Natural killer cell (primary cell): Measurements from ENCODE around the gene PCBP3. TPM values are rescaled to one million over a fixed set of nuclear protein-coding genes. Genes with fewer than 3 reads are reported as not detected.
A peak's percentile ranks its signal among the peaks of the same experiment; 100 is the strongest.

ENCODE experiments used
- ATAC-seq, 3 donors: fragments of 150-1000 bp in 2 of 3; fragments of 200-7000 bp in 1 of 3; cut with Tn5 transposase; 1 replicate in 1 of 3; 2 replicates in 2 of 3; pipeline ENCODE4 v1.10.0; 2021; ENCODE audit warnings: mild to moderate bottlenecking in 2 of 3, moderate library complexity in 2 of 3
- DNase-seq, 2 donors: peaks; one replicate each; pipeline versions ENCODE4 v3.0.0 to v3.0.0-alpha.2; 2013 to 2021; ENCODE audit warnings: mixed read lengths in 1 of 2
- H3K27ac ChIP-seq: one replicate; pipeline ENCODE4 v1.5.1; 2013; ENCODE audit warnings: mild to moderate bottlenecking, low read length
- H3K27me3 ChIP-seq: one replicate; pipeline ENCODE4 v1.6.1; 2013; ENCODE audit warnings: low read length; ENCODE audit not compliant: control insufficient read depth, insufficient read depth
- H3K36me3 ChIP-seq: one replicate; pipeline ENCODE4 v1.6.1; 2013; ENCODE audit warnings: low read length; ENCODE audit not compliant: control insufficient read depth, insufficient read depth
- H3K4me1 ChIP-seq: one replicate; pipeline ENCODE4 v1.6.1; 2013; ENCODE audit warnings: low read length; ENCODE audit not compliant: control insufficient read depth, insufficient read depth
- H3K4me3 ChIP-seq: one replicate; pipeline ENCODE4 v1.5.1; 2013; ENCODE audit warnings: low read length
- H3K9me3 ChIP-seq: one replicate; pipeline ENCODE4 v1.6.1; 2013; ENCODE audit warnings: low read length; ENCODE audit not compliant: control insufficient read depth, insufficient read depth
- H3K27ac Mint-ChIP-seq, 2 donors: one replicate each; pipeline ENCODE4 v1.8.0; 2022; ENCODE audit warnings: mild to moderate bottlenecking in 2 of 2, mixed read lengths in 2 of 2, moderate library complexity in 1 of 2
- H3K27me3 Mint-ChIP-seq, 2 donors: one replicate each; pipeline ENCODE4 v1.8.0; 2022; ENCODE audit warnings: low read depth in 2 of 2, mixed read lengths in 2 of 2
- H3K36me3 Mint-ChIP-seq: one replicate; pipeline ENCODE4 v1.8.0; 2022; ENCODE audit warnings: mixed read lengths
- H3K4me1 Mint-ChIP-seq, 2 donors: one replicate each; pipeline ENCODE4 v1.8.0; 2022; ENCODE audit warnings: mixed read lengths in 2 of 2
- H3K4me3 Mint-ChIP-seq: one replicate; pipeline ENCODE4 v1.8.0; 2022; ENCODE audit warnings: mild to moderate bottlenecking, moderate library complexity, mixed read lengths
- H3K9me3 Mint-ChIP-seq, 2 donors: one replicate each; pipeline ENCODE4 v1.8.0; 2022; ENCODE audit warnings: mixed read lengths in 2 of 2
- CTCF ChIP-seq: fragments of 200-600 bp; IDR thresholded peaks from one replicate; pipeline ENCODE4 v1.8.0; 2022; ENCODE audit warnings: antibody characterized with exemption
- WGBS: methylation state at CpG from one replicate; pipeline ENCODE4 v1.1.7; 2013; ENCODE audit warnings: missing lambda C conversion rate; ENCODE audit not compliant: insufficient coverage; 5-methylcytosine and 5-hydroxymethylcytosine counted together
- intact Hi-C: fragments of 100-400 bp; cut with micrococcal nuclease; formaldehyde crosslinking; loops from one replicate; pipeline ENCODE4 v1.14.2; 2022
- total RNA-seq, 4 donors: library from RNA; stranded (reverse); fragments of 120-200 nt in 1 of 4; gene quantifications; one replicate each; pipeline versions ENCODE4 v1.2.3 to v1.2.4, GENCODE V29; 2013 to 2022

PCBP3 gene
- total RNA-seq, 3 donors from 2014 or later (not counting 1 experiment from before 2014, with no cell fraction given), result 0.50 to 3.0 (median 0.52) TPM

DNA sequence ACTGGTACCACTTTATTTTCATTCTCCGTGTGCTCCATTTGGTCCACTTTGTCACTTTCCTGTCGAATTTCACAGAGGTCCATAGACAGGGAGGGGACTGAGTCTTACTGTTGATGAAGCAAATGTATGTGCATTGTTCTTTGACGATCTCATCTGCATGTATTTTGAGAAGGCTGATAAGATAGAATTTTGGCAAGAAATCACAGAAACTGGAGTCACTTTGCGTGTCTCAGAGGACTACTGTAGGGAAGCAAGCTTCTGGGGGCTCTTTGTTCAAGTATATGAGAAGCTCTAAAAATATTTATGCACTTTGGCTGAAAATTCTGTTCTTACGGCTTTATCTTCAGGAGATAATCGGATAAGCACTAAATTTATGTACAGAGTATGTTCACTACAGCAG lies 78.1 kb downstream of the PCBP3 start:
- Histone ChIP-seq H3K27ac (no peak overlapping the region), H3K9me3 (no peaks in the 10 kb centered on the region), H3K36me3 (no peaks in the 10 kb centered on the region), H3K4me1 (no peaks in the 10 kb centered on the region), H3K27me3 (no peaks in the 10 kb centered on the region), H3K4me3 (no peak overlapping the region)
- H3K9me3 Mint-ChIP-seq, result no peaks in the 10 kb centered on the region
- H3K27me3 Mint-ChIP-seq, result peaks cover 15 to 22% of the 10 kb centered on the region in 2 donors
- DNase-seq (no peak), ATAC-seq (no peak)
- no peak overlapping the region for H3K4me3 Mint-ChIP-seq
- H3K4me1 Mint-ChIP-seq, result peaks cover 6 to 16% of the 10 kb centered on the region in 2 donors
- 94% methylated on average over 5 of the region's 6 CpGs for WGBS
- no peaks in the 10 kb centered on the region for H3K36me3 Mint-ChIP-seq
- intact Hi-C loops, result no loop called here
- H3K27ac Mint-ChIP-seq, result no peak overlapping the region
- no peak for TF ChIP-seq CTCF

GRCh38 chr21:45723049-45723958 lies 79.8 kb downstream of the PCBP3 start:
- H3K36me3 Mint-ChIP-seq, result no peaks in the 10 kb centered on the region
- H3K4me1 ChIP-seq, result no peaks in the 10 kb centered on the region
- H3K36me3 ChIP-seq, result no peaks in the 10 kb centered on the region
- H3K27ac Mint-ChIP-seq, result no peak overlapping the region
- no peak overlapping the region for H3K27ac ChIP-seq
- H3K4me3 ChIP-seq, result no peak overlapping the region
- no peaks in the 10 kb centered on the region for H3K27me3 ChIP-seq
- ATAC-seq, result no peak
- TF ChIP-seq CTCF, result no peak
- WGBS, result 93% methylated on average over 7 of the region's 10 CpGs
- peaks cover 11 to 12% of the 10 kb centered on the region in 2 donors for H3K27me3 Mint-ChIP-seq
- intact Hi-C loops, result no loop called here
- no peak for DNase-seq
- peaks cover 6 to 16% of the 10 kb centered on the region in 2 donors for H3K4me1 Mint-ChIP-seq
- no peaks in the 10 kb centered on the region for H3K9me3 ChIP-seq
- H3K9me3 Mint-ChIP-seq, result no peaks in the 10 kb centered on the region
- H3K4me3 Mint-ChIP-seq, result no peak overlapping the region

GRCh38 chr21:45724345-45724961 lies 80.9 kb downstream of the PCBP3 start:
- intact Hi-C loops, result no loop called here
- no peaks in the 10 kb centered on the region for H3K4me1 ChIP-seq
- Mint-ChIP-seq H3K4me3 (no peak overlapping the region), H3K36me3 (no peaks in the 10 kb centered on the region), H3K27ac (no peak overlapping the region), H3K4me1 (peaks cover 6 to 16% of the 10 kb centered on the region in 2 donors), H3K27me3 (peaks cover 5 to 11% of the 10 kb centered on the region in 2 donors), H3K9me3 (no peaks in the 10 kb centered on the region)
- DNase-seq (no peak), ATAC-seq (peak in 2 of 3 donors; percentile 18 to 54)
- no peak overlapping the region for H3K27ac ChIP-seq
- H3K9me3 ChIP-seq, result no peaks in the 10 kb centered on the region
- TF ChIP-seq CTCF, result no peak
- H3K4me3 ChIP-seq, result no peak overlapping the region
- 75% methylated on average over 12 of the region's 13 CpGs for WGBS
- no peaks in the 10 kb centered on the region for H3K27me3 ChIP-seq
- no peaks in the 10 kb centered on the region for H3K36me3 ChIP-seq
